ENCODE results near the gene SDHD. TPM values are rescaled to one million over a fixed set of nuclear protein-coding genes. Genes with fewer than 3 reads are reported as not detected.

The SDHD gene
- total RNA-seq: 158 and 183 TPM in 2 replicates

GRCh38 chr11:112086422-112087191, at the start of gene SDHD, which contains the start of gene TIMM8B:
Gene SDHD, plus strand, starts transcription at chr11:112086873. Its CDS starts 35 bp downstream, at chr11:112086908.
Gene TIMM8B, minus strand, starts transcription at chr11:112086756. Its CDS starts 33 bp downstream, at chr11:112086723.

GRCh38 chr11:112073941-112074811, 12.5 kb upstream of the SDHD start, which contains the start of the genes NKAPD1 and PIH1D2:
Gene NKAPD1, plus strand, starts transcription at chr11:112074299. Its CDS starts 1,276 bp downstream, at chr11:112075575.
Gene PIH1D2, minus strand, starts transcription at chr11:112074017. Its CDS starts 843 bp downstream, at chr11:112073174.

Other genes with a start within 250 kb of the SDHD start
- gene ALG9, start 215.3 kb upstream of the SDHD start, total RNA-seq: 37.5 and 45.1 TPM in 2 replicates
- 2.0 and 5.2 TPM in 2 replicates for gene FDXACB1, start 207.7 kb upstream of the SDHD start, total RNA-seq
- gene CFAP68, start 207.3 kb upstream of the SDHD start, total RNA-seq: 7.3 and 7.9 TPM in 2 replicates
- 41.2 and 44.7 TPM in 2 replicates for gene CRYAB, start 175.1 kb upstream of the SDHD start, total RNA-seq
- 0.28 and 0.77 TPM in 2 replicates for gene HSPB2, start 174.1 kb upstream of the SDHD start, total RNA-seq
- 0.38 and 1.4 TPM in 2 replicates for gene C11orf52, start 168.0 kb upstream of the SDHD start, total RNA-seq
- gene DIXDC1, start 149.5 kb upstream of the SDHD start, total RNA-seq: 12.5 and 22.3 TPM in 2 replicates
- gene DLAT, start 61.5 kb upstream of the SDHD start, total RNA-seq: 33.0 and 52.1 TPM in 2 replicates
- gene PIH1D2, start 12.9 kb upstream of the SDHD start, total RNA-seq: 1.4 and 1.9 TPM in 2 replicates
- 21.1 and 27.9 TPM in 2 replicates for gene NKAPD1, start 12.6 kb upstream of the SDHD start, total RNA-seq
- gene TIMM8B, start 117 bp upstream of the SDHD start, total RNA-seq: 42.0 and 80.5 TPM in 2 replicates
- under 0.01 TPM in 2 replicates for gene IL18, start 77.2 kb downstream of the SDHD start, total RNA-seq
- not detected in 2 replicates for gene TEX12, start 80.5 kb downstream of the SDHD start, total RNA-seq
- 0.38 and 2.3 TPM in 2 replicates for gene BCO2, start 88.6 kb downstream of the SDHD start, total RNA-seq
- 57.5 and 92.2 TPM in 2 replicates for gene PTS, start 139.6 kb downstream of the SDHD start, total RNA-seq
- gene PLET1, start 174.0 kb downstream of the SDHD start, total RNA-seq: not detected in 2 replicates